HL-60 (cell line): ENCODE results near the gene LRP8.

Experiments used
- DNase-seq, 2 experiments: peaks; one replicate each; pipeline ENCODE4 v3.0.0-alpha.2; 2010 to 2020; ENCODE audit warnings: low read depth in 1 of 2, low spot score in 1 of 2
- H3K27ac ChIP-seq: fragments of 250-450 bp; sonication (Bioruptor Pico); replicated peaks from 2 replicates; pipeline ENCODE4 v1.5.1; 2020; ENCODE audit warnings: mild to moderate bottlenecking, moderate library complexity
- H3K27me3 ChIP-seq: fragments of 250-450 bp; sonication (Bioruptor Pico); 2 replicates; pipeline ENCODE4 v1.5.1; 2021; ENCODE audit warnings: mild to moderate bottlenecking, moderate library complexity; ENCODE audit not compliant: insufficient read depth, poor library complexity, severe bottlenecking
- H3K4me3 ChIP-seq: replicated peaks from 2 replicates; pipeline ENCODE4 v1.5.1; 2011; ENCODE audit warnings: mild to moderate bottlenecking, control low read depth, low read length; ENCODE audit not compliant: insufficient read depth
- GABPA ChIP-seq: IDR thresholded peaks from 2 replicates; pipeline ENCODE4 v1.6.1; 2012; ENCODE audit warnings: low read depth
- POLR2AphosphoS5 ChIP-seq: IDR thresholded peaks from 2 replicates; pipeline ENCODE4 v1.6.1; 2012; ENCODE audit warnings: low read depth
- REST ChIP-seq: IDR thresholded peaks from 2 replicates; pipeline ENCODE4 v1.6.1; 2012; ENCODE audit warnings: low read depth; ENCODE audit not compliant: insufficient replicate concordance
- SPI1 ChIP-seq: IDR thresholded peaks from 2 replicates; pipeline ENCODE4 v1.6.1; 2012; ENCODE audit warnings: low read depth, mild to moderate bottlenecking, borderline replicate concordance
- TF ChIP-seq, protein P1 (sequence below): IDR thresholded peaks from one replicate; pipeline ENCODE4 v1.5.1; 2011; ENCODE audit warnings: low read length, control low read depth, inconsistent platforms; ENCODE audit not compliant: insufficient read depth

Gene LRP8

DNA sequence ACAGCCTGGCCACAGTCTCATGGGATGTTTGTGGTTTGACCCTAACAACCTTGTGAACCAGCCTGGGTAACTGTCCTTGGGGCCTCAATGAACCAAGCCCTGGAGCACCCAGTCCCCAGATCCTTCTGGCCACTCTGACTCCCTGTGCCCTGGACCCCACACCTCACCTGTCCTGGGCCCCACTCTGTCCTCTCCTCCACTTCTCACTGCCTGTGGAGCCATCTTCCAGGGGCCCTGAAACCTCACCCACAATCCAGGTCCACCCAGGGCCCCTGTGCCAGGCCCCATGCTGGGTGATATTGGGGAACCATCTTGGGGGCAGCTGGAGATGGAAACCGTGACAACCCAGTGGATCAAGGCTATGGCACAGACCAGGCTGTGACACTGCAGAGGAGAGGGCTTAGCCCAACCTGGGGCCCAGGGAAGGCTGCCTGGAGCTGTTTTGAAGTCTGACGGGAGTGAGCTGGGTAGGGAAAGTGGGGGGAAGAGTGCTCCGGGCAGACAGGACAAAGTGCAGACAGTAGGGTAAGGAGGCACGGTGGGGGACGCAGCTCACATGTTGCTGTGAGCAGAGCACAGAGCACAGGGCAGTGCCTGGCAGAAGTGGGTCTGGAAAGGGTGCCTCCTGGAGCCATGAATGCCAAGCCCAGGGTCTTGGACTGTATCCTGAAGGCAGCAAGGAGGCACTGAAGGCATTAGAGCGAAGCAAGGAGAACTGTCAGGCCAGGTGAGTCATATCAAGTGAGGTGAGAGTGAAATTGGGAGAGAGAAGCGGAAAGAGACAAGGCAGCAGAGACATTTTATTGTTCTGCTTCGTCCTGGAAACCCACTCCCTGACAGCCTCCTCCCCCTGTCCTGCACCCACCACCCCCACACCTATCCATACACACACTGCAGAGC, 12.1 kb upstream of the LRP8 start:
- TF ChIP-seq GABPA = no peak
- no peak for TF ChIP-seq REST

DNA sequence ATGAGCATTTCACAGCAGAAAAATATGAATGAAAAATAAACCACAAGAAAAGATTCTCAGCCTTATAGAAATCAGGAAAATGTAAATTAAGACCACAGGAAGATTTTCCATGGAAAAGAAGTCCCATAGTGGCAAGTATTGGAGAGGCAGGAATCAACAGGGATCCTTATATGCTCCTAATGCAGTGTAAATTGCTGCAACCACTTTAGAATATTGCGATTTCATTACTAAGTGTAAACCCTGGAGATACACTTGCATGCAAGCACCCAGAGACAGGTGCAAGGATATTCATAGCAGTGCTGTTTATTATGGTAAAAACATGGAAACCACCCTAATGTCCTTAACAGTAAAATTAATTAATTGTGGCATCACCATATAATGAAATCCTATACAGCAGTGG, 10.6 kb upstream of the LRP8 start:
- no peak for DNase-seq
- Histone ChIP-seq H3K27me3 (no peaks in the 10 kb centered on the region), H3K4me3 (no peak overlapping the region), H3K27ac (no peak overlapping the region)
- no peak for TF ChIP-seq POLR2AphosphoS5
- no peak for TF ChIP-seq GABPA
- TF ChIP-seq, protein P1, sequence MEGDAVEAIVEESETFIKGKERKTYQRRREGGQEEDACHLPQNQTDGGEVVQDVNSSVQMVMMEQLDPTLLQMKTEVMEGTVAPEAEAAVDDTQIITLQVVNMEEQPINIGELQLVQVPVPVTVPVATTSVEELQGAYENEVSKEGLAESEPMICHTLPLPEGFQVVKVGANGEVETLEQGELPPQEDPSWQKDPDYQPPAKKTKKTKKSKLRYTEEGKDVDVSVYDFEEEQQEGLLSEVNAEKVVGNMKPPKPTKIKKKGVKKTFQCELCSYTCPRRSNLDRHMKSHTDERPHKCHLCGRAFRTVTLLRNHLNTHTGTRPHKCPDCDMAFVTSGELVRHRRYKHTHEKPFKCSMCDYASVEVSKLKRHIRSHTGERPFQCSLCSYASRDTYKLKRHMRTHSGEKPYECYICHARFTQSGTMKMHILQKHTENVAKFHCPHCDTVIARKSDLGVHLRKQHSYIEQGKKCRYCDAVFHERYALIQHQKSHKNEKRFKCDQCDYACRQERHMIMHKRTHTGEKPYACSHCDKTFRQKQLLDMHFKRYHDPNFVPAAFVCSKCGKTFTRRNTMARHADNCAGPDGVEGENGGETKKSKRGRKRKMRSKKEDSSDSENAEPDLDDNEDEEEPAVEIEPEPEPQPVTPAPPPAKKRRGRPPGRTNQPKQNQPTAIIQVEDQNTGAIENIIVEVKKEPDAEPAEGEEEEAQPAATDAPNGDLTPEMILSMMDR = no peak
- no peak for TF ChIP-seq REST
- no peak for TF ChIP-seq SPI1

More for the DNA sequence above, 12.1 kb upstream of the LRP8 start:
- H3K4me3 ChIP-seq = no peak overlapping the region
- no peaks in the 10 kb centered on the region for H3K27me3 ChIP-seq
- no peak for DNase-seq
- no peak overlapping the region for H3K27ac ChIP-seq

DNA sequence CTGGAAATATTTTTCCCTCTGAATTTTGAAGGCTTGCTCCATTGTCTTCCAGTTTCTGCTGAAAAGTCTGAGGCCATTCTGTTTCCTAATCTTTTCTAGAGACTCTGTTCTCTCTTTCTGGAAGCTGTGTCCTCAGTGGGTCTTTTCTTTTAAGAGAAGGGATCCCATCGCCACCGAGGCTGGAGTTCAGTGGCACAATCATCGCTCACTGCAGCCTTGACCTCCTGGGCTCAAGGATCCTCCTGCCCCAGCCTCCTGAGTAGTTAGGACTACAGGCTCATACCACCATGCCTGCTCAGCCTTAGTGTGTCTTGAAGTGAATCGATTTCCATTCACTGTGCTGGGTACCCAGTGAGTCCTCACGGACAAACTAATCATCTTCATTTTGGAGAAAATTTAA, 9.6 kb upstream of the LRP8 start:
- DNase-seq = no peak
- H3K27ac ChIP-seq = no peak overlapping the region
- no peak overlapping the region for H3K4me3 ChIP-seq
- TF ChIP-seq SPI1 (no peak), GABPA (no peak), POLR2AphosphoS5 (no peak), REST (no peak)
- TF ChIP-seq, protein P1 = no peak
- H3K27me3 ChIP-seq = no peaks in the 10 kb centered on the region
